ENCODE results near the gene CDCA5. TPM values are rescaled to one million over a fixed set of nuclear protein-coding genes. Genes with fewer than 3 reads are reported as not detected.

Gene CDCA5
- polyA plus RNA-seq, 3 donors: 0.20 to 0.28 TPM; not detected in 1

DNA sequence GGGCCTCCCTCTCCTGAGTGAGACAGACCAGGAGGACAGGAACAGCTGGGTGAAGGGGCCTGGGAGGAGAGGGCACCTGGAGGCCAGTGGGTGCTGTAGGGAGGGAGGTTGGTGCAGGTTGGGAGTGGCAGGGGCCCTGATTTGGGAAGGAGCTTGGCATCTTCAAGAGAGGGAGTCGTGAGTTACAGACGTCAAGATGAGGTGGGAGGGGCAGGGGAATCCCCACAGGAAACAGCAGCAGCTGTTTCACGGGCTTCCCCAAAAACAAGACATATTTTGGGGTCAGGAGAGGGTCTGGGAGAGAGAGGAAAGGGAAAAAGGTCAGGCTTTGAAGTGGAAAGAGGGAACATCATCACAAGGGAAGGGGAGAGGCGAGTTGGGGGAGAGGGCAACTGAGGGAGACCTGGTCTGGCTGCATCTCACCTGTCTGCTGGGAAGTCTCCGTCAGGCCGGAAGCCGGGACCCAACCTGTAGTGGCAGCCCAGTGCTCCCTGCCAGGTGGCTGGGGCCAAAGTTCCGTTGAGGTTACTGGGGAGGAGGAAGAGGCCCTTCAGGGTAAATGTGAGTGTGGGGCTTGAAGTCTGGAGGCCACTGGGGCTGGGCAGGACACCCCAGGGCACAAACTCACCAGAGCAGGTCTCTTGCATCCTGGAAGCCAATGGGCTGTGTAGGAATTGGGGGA lies 29.9 kb downstream of the CDCA5 start:
- Histone ChIP-seq H2AFZ (ENCODE audit: insufficient read depth, low read depth, low read length, poor library complexity, severe bottlenecking) (no peak overlapping the region), H3K4me3 (replicated peaks in 1 of 3; ENCODE audit: low read depth in 2 of 3, low read length in 3 of 3) (no peak overlapping the region), H3K9me3 (replicated peaks in 1 of 2; ENCODE audit: control insufficient read depth in 1 of 2, insufficient read depth in 1 of 2, low read length in 2 of 2) (no peaks in the 10 kb centered on the region), H3K36me3 (replicated peaks in 1 of 2; ENCODE audit: control insufficient read depth in 1 of 2, insufficient read depth in 2 of 2, low read length in 2 of 2) (no peaks in the 10 kb centered on the region), H3K27ac (ENCODE audit: low read depth in 1 of 2, low read length in 2 of 2) (no peak overlapping the region), H3K9ac (ENCODE audit: insufficient read depth, low read length, poor library complexity, severe bottlenecking) (no peak overlapping the region), H3K4me1 (ENCODE audit: control insufficient read depth in 1 of 2, insufficient read depth in 2 of 2, low read length in 2 of 2) (peaks cover 3 to 9% of the 10 kb centered on the region in 2 donors), H3K4me2 (replicated peaks; ENCODE audit: extremely low read depth, low read length, poor library complexity, severe bottlenecking) (no peak overlapping the region), H3K27me3 (ENCODE audit: control insufficient read depth in 2 of 2, insufficient read depth in 2 of 2, low read length in 2 of 2) (no peaks in the 10 kb centered on the region), H4K20me1 (ENCODE audit: insufficient read depth, low read length) (no peaks in the 10 kb centered on the region), H3K79me2 (ENCODE audit: insufficient read depth, low read length) (no peaks in the 10 kb centered on the region)
- no peak for TF ChIP-seq CTCF (IDR thresholded peaks at IDR 0.05)
- H3K4me3 Mint-ChIP-seq: no peak overlapping the region
- H3K4me1 Mint-ChIP-seq: peaks cover 15% of the 10 kb centered on the region
- DNase-seq: peak in 1 of 3 donors; percentile 41
- H3K36me3 Mint-ChIP-seq: no peaks in the 10 kb centered on the region
- 9% methylated on average over 7 of the region's 8 CpGs for WGBS (ENCODE audit: insufficient coverage)
- H3K27ac Mint-ChIP-seq: peak overlapping the region in 3 of 7 donors; percentile 25 to 66 (median 31)
- H3K27me3 Mint-ChIP-seq (ENCODE audit: low read depth in 3 of 3): peaks cover 3 to 7% (median 5%) of the 10 kb centered on the region in 3 donors
- H3K9me3 Mint-ChIP-seq: peaks cover 0 to 2% (median 0%) of the 10 kb centered on the region in 7 donors
- intact Hi-C loops (cut with micrococcal nuclease): no loop called here

- Histone ChIP-seq H3K36me3 (replicated peaks in 1 of 2; ENCODE audit: control insufficient read depth in 1 of 2, insufficient read depth in 2 of 2, low read length in 2 of 2) (no peaks in the 10 kb centered on the region), H3K4me1 (ENCODE audit: control insufficient read depth in 1 of 2, insufficient read depth in 2 of 2, low read length in 2 of 2) (peaks cover 21 to 29% of the 10 kb centered on the region in 2 donors), H2AFZ (ENCODE audit: insufficient read depth, low read depth, low read length, poor library complexity, severe bottlenecking) (no peak overlapping the region), H3K4me2 (replicated peaks; ENCODE audit: extremely low read depth, low read length, poor library complexity, severe bottlenecking) (no peak overlapping the region), H3K9me3 (replicated peaks in 1 of 2; ENCODE audit: control insufficient read depth in 1 of 2, insufficient read depth in 1 of 2, low read length in 2 of 2) (no peaks in the 10 kb centered on the region), H3K9ac (ENCODE audit: insufficient read depth, low read length, poor library complexity, severe bottlenecking) (no peak overlapping the region), H3K27me3 (ENCODE audit: control insufficient read depth in 2 of 2, insufficient read depth in 2 of 2, low read length in 2 of 2) (peaks cover 0 to 3% of the 10 kb centered on the region in 2 donors), H4K20me1 (ENCODE audit: insufficient read depth, low read length) (no peaks in the 10 kb centered on the region), H3K79me2 (ENCODE audit: insufficient read depth, low read length) (peaks cover 4% of the 10 kb centered on the region), H3K4me3 (replicated peaks in 1 of 3; ENCODE audit: low read depth in 2 of 3, low read length in 3 of 3) (no peak overlapping the region), H3K27ac (ENCODE audit: low read depth in 1 of 2, low read length in 2 of 2) (no peak overlapping the region)
- DNase-seq: no peak
- WGBS (ENCODE audit: insufficient coverage): 97% methylated on average over 5 of the region's 9 CpGs
- TF ChIP-seq CTCF (IDR thresholded peaks at IDR 0.05): no peak
- H3K4me1 Mint-ChIP-seq: peaks cover 31% of the 10 kb centered on the region
- H3K36me3 Mint-ChIP-seq: no peaks in the 10 kb centered on the region
- intact Hi-C loops (cut with micrococcal nuclease): no loop called here
- H3K27me3 Mint-ChIP-seq (ENCODE audit: low read depth in 3 of 3): peaks cover 5 to 14% (median 5%) of the 10 kb centered on the region in 3 donors
- H3K9me3 Mint-ChIP-seq: peaks cover 0 to 2% (median 0%) of the 10 kb centered on the region in 7 donors
- H3K27ac Mint-ChIP-seq: no peak overlapping the region
- H3K4me3 Mint-ChIP-seq: no peak overlapping the region
Measured at GRCh38 chr11:65051398-65051858, 32.4 kb downstream of the CDCA5 start.

Measured in CD14-positive monocyte (primary cell).